ENCODE data around the gene EDC4. TPM values are rescaled to one million over a fixed set of nuclear protein-coding genes. Genes with fewer than 3 reads are reported as not detected.

EDC4 gene
- total RNA-seq, 8 experiments from 2014 or later = 25.2 to 60.8 (median 46.9) TPM

GRCh38 chr16:67842509-67843342 is 30.1 kb upstream of the EDC4 start:
- H3K4me3 ChIP-seq = peak overlapping the region; percentile 77 to 98 (median 93)
- WGBS, 10 experiments = 0 to 4% (median 2%) methylated on average over 1 to 27 of the region's 67 CpGs; no CpG with 5 or more reads in 5 of the 10 experiments
- peaks cover 21 to 23% of the 10 kb centered on the region in 2 donors for H3K4me1 ChIP-seq (replicated peaks in 1 of 2)
- ATAC-seq (replicated peaks in 6 of 8) = peak; percentile 8 to 19 (median 12)
- peak overlapping the region; percentile 97 to 98 for H3K27ac ChIP-seq
- in situ Hi-C loops (cut with MboI; ENCODE audit: low pct_unique_long_range_greater_than_20kb in 2 of 9, low sequenced_read_pairs in 9 of 9, unreplicated experiment in 9 of 9) = no loop called here

GRCh38 chr16:67843343-67843765 is 29.5 kb upstream of the EDC4 start:
- Histone ChIP-seq H3K4me1 (replicated peaks in 1 of 2) (peaks cover 26 to 28% of the 10 kb centered on the region in 2 donors), H3K27ac (peak overlapping the region; percentile 97 to 98), H3K4me3 (peak overlapping the region; percentile 77 to 98 (median 93))
- ATAC-seq (replicated peaks in 6 of 8) = no peak
- in situ Hi-C loops (cut with MboI; ENCODE audit: low pct_unique_long_range_greater_than_20kb in 2 of 9, low sequenced_read_pairs in 9 of 9, unreplicated experiment in 9 of 9) = no loop called here
- WGBS, 10 experiments = 0 to 6% (median 1%) methylated on average over 1 to 6 of the region's 11 CpGs; no CpG with 5 or more reads in 4 of the 10 experiments

GRCh38 chr16:67844497-67844896 is 28.4 kb upstream of the EDC4 start:
- WGBS, 10 experiments = 25 to 100% (median 55%) methylated on average over 1 to 3 of the region's 4 CpGs; no CpG with 5 or more reads in 4 of the 10 experiments
- Histone ChIP-seq H3K27ac (no peak overlapping the region), H3K4me1 (replicated peaks in 1 of 2) (peaks cover 26 to 28% of the 10 kb centered on the region in 2 donors), H3K4me3 (peak overlapping the region; percentile 11 to 98 (median 93))
- in situ Hi-C loops (cut with MboI; ENCODE audit: low pct_unique_long_range_greater_than_20kb in 2 of 9, low sequenced_read_pairs in 9 of 9, unreplicated experiment in 9 of 9) = no loop called here
- no peak for ATAC-seq (replicated peaks in 6 of 8)

GRCh38 chr16:67845291-67846062 is 27.4 kb upstream of the EDC4 start:
- in situ Hi-C loops (cut with MboI; ENCODE audit: low pct_unique_long_range_greater_than_20kb in 2 of 9, low sequenced_read_pairs in 9 of 9, unreplicated experiment in 9 of 9) = no loop called here
- 33 to 100% (median 77%) methylated on average over 1 to 5 of the region's 5 CpGs; no CpG with 5 or more reads in 2 of the 10 experiments for WGBS, 10 experiments
- ATAC-seq (replicated peaks in 6 of 8) = no peak
- Histone ChIP-seq H3K4me3 (peak overlapping the region; percentile 58 to 98 (median 67)), H3K4me1 (replicated peaks in 1 of 2) (peaks cover 26 to 28% of the 10 kb centered on the region in 2 donors), H3K27ac (peak overlapping the region in 1 of 2 donors; percentile 91)

- no peak for ATAC-seq (replicated peaks in 6 of 8)
- WGBS, 10 experiments = 0 to 37% (median 17%) methylated on average over 1 to 2 of the region's 2 CpGs; no CpG with 5 or more reads in 1 of the 10 experiments
- in situ Hi-C loops (cut with MboI; ENCODE audit: low pct_unique_long_range_greater_than_20kb in 2 of 9, low sequenced_read_pairs in 9 of 9, unreplicated experiment in 9 of 9) = no loop called here
- H3K4me3 ChIP-seq = peak overlapping the region; percentile 58 to 98 (median 67)
- H3K4me1 ChIP-seq (replicated peaks in 1 of 2) = peaks cover 26 to 28% of the 10 kb centered on the region in 2 donors
- H3K27ac ChIP-seq = peak overlapping the region; percentile 82 to 91
Observed at GRCh38 chr16:67846063-67846319, 26.9 kb upstream of the EDC4 start.

- peak; percentile 51 to 83 (median 76) for ATAC-seq (replicated peaks in 6 of 8)
- in situ Hi-C loops (cut with MboI; ENCODE audit: low pct_unique_long_range_greater_than_20kb in 2 of 9, low sequenced_read_pairs in 9 of 9, unreplicated experiment in 9 of 9) = no loop called here
- peak within 1 kb of the TSS; percentile 82 to 91 for H3K27ac ChIP-seq
- H3K4me3 ChIP-seq = peak within 1 kb of the TSS; percentile 58 to 98 (median 67)
- WGBS, 10 experiments = 0 to 20% (median 2%) methylated on average over 1 to 5 of the region's 57 CpGs; no CpG with 5 or more reads in 6 of the 10 experiments
- H3K4me1 ChIP-seq (replicated peaks in 1 of 2) = peaks cover 25 to 28% of the 10 kb centered on the region in 2 donors
Observed at GRCh38 chr16:67846320-67847063, 26.4 kb upstream of the EDC4 start, which contains the start of gene NUTF2. TSS of gene NUTF2 (plus strand) at chr16:67846933. CDS start at chr16:67865131, 18,198 bp downstream.

- peak in 7 of 8 experiments; percentile 38 to 62 (median 51) for ATAC-seq (replicated peaks in 6 of 8)
- in situ Hi-C loops (cut with MboI; ENCODE audit: low pct_unique_long_range_greater_than_20kb in 2 of 9, low sequenced_read_pairs in 9 of 9, unreplicated experiment in 9 of 9) = no loop called here
- H3K4me1 ChIP-seq (replicated peaks in 1 of 2) = peaks cover 24 to 28% of the 10 kb centered on the region in 2 donors
- peak within 1 kb of the TSS; percentile 82 to 91 for H3K27ac ChIP-seq
- 0 to 3% (median 0%) methylated on average over 1 to 6 of the region's 62 CpGs; no CpG with 5 or more reads in 4 of the 10 experiments for WGBS, 10 experiments
- peak within 1 kb of the TSS; percentile 58 to 98 (median 67) for H3K4me3 ChIP-seq
Observed at GRCh38 chr16:67847064-67847861, 25.6 kb upstream of the EDC4 start, which contains the start of gene CENPT. TSS of gene CENPT (minus strand) at chr16:67847693. CDS start at chr16:67833859, 13,834 bp downstream.

GRCh38 chr16:67848118-67848517 is 24.7 kb upstream of the EDC4 start:
- 80 to 100% (median 89%) methylated on average over 1 to 9 of the region's 11 CpGs; no CpG with 5 or more reads in 4 of the 10 experiments for WGBS, 10 experiments
- ATAC-seq (replicated peaks in 6 of 8) = no peak
- Histone ChIP-seq H3K27ac (no peak overlapping the region), H3K4me1 (replicated peaks in 1 of 2) (peaks cover 24 to 28% of the 10 kb centered on the region in 2 donors), H3K4me3 (peak overlapping the region; percentile 58 to 98 (median 67))
- in situ Hi-C loops (cut with MboI; ENCODE audit: low pct_unique_long_range_greater_than_20kb in 2 of 9, low sequenced_read_pairs in 9 of 9, unreplicated experiment in 9 of 9) = no loop called here

GRCh38 chr16:67853670-67854069 is 19.2 kb upstream of the EDC4 start:
- Histone ChIP-seq H3K27ac (no peak overlapping the region), H3K4me3 (no peak overlapping the region), H3K4me1 (replicated peaks in 1 of 2) (peaks cover 0 to 9% of the 10 kb centered on the region in 2 donors)
- no peak for ATAC-seq (replicated peaks in 6 of 8)
- in situ Hi-C loops (cut with MboI; ENCODE audit: low pct_unique_long_range_greater_than_20kb in 2 of 9, low sequenced_read_pairs in 9 of 9, unreplicated experiment in 9 of 9) = no loop called here
- 88 to 100% (median 100%) methylated on average over 1 to 2 of the region's 3 CpGs; no CpG with 5 or more reads in 6 of the 10 experiments for WGBS, 10 experiments

- no peak for ATAC-seq (replicated peaks in 6 of 8)
- Histone ChIP-seq H3K4me3 (no peak overlapping the region), H3K27ac (no peak overlapping the region), H3K4me1 (replicated peaks in 1 of 2) (peaks cover 0 to 9% of the 10 kb centered on the region in 2 donors)
- 87 to 100% (median 97%) methylated on average over 1 to 3 of the region's 10 CpGs; no CpG with 5 or more reads in 4 of the 10 experiments for WGBS, 10 experiments
- in situ Hi-C loops (cut with MboI; ENCODE audit: low pct_unique_long_range_greater_than_20kb in 2 of 9, low sequenced_read_pairs in 9 of 9, unreplicated experiment in 9 of 9) = no loop called here
Observed at GRCh38 chr16:67855789-67856188, 17.1 kb upstream of the EDC4 start.

GRCh38 chr16:67856927-67857546 is 15.8 kb upstream of the EDC4 start:
- Histone ChIP-seq H3K4me1 (replicated peaks in 1 of 2) (peaks cover 0 to 9% of the 10 kb centered on the region in 2 donors), H3K27ac (no peak overlapping the region), H3K4me3 (no peak overlapping the region)
- ATAC-seq (replicated peaks in 6 of 8) = peak in 1 of 8 experiments; percentile 12
- 80 to 100% (median 86%) methylated on average over 1 to 5 of the region's 5 CpGs; no CpG with 5 or more reads in 5 of the 10 experiments for WGBS, 10 experiments
- in situ Hi-C loops (cut with MboI; ENCODE audit: low pct_unique_long_range_greater_than_20kb in 2 of 9, low sequenced_read_pairs in 9 of 9, unreplicated experiment in 9 of 9) = no loop called here

All from motor neuron (in vitro differentiated cells).